PC-9 (cell line): ENCODE data around the gene TUBB8B.
"Not testable (repeated sequence)": the region's sequence is repeated elsewhere in the genome, so short reads cannot be mapped to it uniquely, and the experiment has no call there.

Experiments
- EZH2 ChIP-seq: fragments of 200-600 bp; sonication (generic); IDR thresholded peaks from 2 replicates; pipeline ENCODE4 v1.8.0; 2017; ENCODE audit warnings: antibody characterized with exemption, low read depth
- TF ChIP-seq, protein P1 (sequence below): fragments of 200-600 bp; sonication (generic); conservative IDR thresholded peaks from 2 replicates; pipeline ENCODE4 v1.6.1; 2017; ENCODE audit warnings: mixed run types, antibody characterized with exemption, mild to moderate bottlenecking, moderate library complexity

DNA sequence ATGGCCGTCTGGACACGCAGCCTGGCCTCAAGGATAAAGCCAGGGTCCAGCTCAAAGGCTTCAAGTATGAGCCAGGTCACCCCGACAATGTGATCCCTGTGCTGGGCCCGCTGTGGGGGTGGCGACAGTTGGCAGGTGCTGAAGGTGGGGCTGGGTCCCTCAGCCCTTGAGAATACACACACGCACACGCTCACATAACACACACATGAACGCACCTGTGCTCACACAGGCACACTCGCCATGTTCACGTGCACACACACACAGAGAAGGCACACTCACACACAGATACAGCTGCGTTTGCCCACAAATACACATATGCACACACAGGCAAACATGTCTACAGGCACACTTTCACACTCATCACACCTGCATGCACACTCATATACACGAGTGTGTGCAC, 35.4 kb upstream of the TUBB8B start:
- TF ChIP-seq, protein P1, sequence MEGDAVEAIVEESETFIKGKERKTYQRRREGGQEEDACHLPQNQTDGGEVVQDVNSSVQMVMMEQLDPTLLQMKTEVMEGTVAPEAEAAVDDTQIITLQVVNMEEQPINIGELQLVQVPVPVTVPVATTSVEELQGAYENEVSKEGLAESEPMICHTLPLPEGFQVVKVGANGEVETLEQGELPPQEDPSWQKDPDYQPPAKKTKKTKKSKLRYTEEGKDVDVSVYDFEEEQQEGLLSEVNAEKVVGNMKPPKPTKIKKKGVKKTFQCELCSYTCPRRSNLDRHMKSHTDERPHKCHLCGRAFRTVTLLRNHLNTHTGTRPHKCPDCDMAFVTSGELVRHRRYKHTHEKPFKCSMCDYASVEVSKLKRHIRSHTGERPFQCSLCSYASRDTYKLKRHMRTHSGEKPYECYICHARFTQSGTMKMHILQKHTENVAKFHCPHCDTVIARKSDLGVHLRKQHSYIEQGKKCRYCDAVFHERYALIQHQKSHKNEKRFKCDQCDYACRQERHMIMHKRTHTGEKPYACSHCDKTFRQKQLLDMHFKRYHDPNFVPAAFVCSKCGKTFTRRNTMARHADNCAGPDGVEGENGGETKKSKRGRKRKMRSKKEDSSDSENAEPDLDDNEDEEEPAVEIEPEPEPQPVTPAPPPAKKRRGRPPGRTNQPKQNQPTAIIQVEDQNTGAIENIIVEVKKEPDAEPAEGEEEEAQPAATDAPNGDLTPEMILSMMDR = not testable (repeated sequence)
- not testable (repeated sequence) for TF ChIP-seq EZH2
